ENCODE measurements around the gene POLG. TPM values are rescaled to one million over a fixed set of nuclear protein-coding genes. Genes with fewer than 3 reads are reported as not detected.
A peak's percentile ranks its signal among the peaks of the same experiment; 100 is the strongest.

Gene POLG
- total and polyA plus RNA-seq, 4 donors = 36.7 to 84.9 (median 45.3) TPM

DNA sequence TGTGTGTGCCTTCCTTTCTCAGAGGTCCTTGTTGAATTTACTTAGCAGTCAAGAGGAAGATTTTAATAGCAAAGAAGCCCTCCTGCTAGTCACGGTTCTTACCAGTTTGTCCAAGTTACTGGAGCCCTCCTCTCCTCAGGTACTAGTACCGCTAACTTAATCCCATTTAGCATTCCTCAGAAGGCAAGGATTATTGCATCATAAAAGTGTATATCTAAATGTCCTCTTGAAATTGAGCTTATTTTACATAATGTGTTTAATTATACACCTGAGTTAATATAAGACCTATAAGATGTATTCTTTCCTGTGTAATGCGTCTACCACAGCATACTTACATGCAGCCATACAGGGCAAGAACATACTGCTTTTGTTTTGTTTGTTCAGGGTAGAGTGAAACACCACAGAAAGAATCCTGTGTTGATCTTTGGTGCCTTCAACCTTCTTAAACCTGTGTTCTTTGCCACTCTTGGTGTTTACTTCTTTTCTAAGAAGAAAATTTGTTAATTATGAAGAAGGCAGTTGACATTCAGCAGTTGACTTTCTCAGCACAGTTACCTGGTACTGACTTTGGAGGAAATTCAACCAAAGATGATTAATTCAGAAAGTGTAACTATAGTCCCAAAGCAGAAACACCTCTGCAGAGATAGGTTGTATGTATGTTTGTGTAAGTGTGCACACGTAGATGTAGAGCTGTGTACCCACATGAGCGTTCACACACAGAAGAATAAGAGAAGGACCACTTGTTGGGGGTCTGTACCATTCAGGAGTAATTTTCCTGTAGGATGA is 33.1 kb downstream of the POLG start:
- H3K4me3 ChIP-seq = no peak overlapping the region
- peaks cover 0 to 21% (median 7%) of the 10 kb centered on the region in 4 donors for H3K36me3 ChIP-seq (ENCODE audit: control insufficient read depth in 4 of 4, insufficient read depth in 4 of 4, low read length in 4 of 4)
- H3K27me3 ChIP-seq (ENCODE audit: control insufficient read depth in 3 of 3, insufficient read depth in 3 of 3, low read length in 2 of 3) = no peaks in the 10 kb centered on the region
- TF ChIP-seq, protein P1, sequence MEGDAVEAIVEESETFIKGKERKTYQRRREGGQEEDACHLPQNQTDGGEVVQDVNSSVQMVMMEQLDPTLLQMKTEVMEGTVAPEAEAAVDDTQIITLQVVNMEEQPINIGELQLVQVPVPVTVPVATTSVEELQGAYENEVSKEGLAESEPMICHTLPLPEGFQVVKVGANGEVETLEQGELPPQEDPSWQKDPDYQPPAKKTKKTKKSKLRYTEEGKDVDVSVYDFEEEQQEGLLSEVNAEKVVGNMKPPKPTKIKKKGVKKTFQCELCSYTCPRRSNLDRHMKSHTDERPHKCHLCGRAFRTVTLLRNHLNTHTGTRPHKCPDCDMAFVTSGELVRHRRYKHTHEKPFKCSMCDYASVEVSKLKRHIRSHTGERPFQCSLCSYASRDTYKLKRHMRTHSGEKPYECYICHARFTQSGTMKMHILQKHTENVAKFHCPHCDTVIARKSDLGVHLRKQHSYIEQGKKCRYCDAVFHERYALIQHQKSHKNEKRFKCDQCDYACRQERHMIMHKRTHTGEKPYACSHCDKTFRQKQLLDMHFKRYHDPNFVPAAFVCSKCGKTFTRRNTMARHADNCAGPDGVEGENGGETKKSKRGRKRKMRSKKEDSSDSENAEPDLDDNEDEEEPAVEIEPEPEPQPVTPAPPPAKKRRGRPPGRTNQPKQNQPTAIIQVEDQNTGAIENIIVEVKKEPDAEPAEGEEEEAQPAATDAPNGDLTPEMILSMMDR (IDR thresholded peaks at IDR 0.05; ENCODE audit: control extremely low read depth, extremely low read depth) = no peak
- H3K9ac ChIP-seq (ENCODE audit: insufficient read depth in 1 of 2, low read length in 2 of 2) = no peak overlapping the region
- 78 to 85% methylated on average over 5 of the region's 5 CpGs for WGBS, 2 donors
- H3K4me1 ChIP-seq (ENCODE audit: control insufficient read depth in 5 of 5, insufficient read depth in 5 of 5, low read length in 5 of 5) = peaks cover 0 to 5% (median 0%) of the 10 kb centered on the region in 5 donors
- H3K9me3 ChIP-seq (ENCODE audit: control insufficient read depth in 4 of 4, insufficient read depth in 3 of 4, low read length in 3 of 4) = no peaks in the 10 kb centered on the region
- DNase-seq = no peak
- ATAC-seq (ENCODE audit: insufficient read depth, low FRiP score) = no peak
- H3K27ac ChIP-seq (ENCODE audit: low read depth in 1 of 2, low read length in 1 of 2) = no peak overlapping the region

DNA sequence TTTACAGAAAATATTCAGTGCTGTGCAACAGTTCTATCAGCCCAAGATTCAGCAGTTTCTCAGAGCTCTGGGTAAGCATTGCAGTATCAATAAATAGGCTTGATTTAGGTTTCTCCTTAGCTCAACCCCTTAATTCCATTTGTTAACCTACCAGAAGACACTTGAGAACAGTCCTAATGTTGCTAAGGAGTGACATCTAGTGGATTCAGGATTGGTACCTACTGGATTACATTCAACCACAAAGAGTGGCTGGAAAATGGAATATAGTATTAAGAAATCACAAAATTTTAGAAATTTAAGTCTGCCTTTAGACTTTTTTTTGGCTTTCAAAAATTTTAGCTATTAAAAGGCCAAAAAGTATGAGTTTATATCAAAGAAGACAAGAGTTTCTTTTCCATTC is 34.7 kb downstream of the POLG start:
- peak in 1 of 3 donors; percentile 36 for DNase-seq
- no peak for ATAC-seq (ENCODE audit: insufficient read depth, low FRiP score)
- TF ChIP-seq, protein P1 (IDR thresholded peaks at IDR 0.05; ENCODE audit: control extremely low read depth, extremely low read depth) = no peak
- Histone ChIP-seq H3K9me3 (ENCODE audit: control insufficient read depth in 4 of 4, insufficient read depth in 3 of 4, low read length in 3 of 4) (no peaks in the 10 kb centered on the region), H3K36me3 (ENCODE audit: control insufficient read depth in 4 of 4, insufficient read depth in 4 of 4, low read length in 4 of 4) (peaks cover 0 to 11% (median 2%) of the 10 kb centered on the region in 4 donors), H3K27ac (ENCODE audit: low read depth in 1 of 2, low read length in 1 of 2) (no peak overlapping the region), H3K27me3 (ENCODE audit: control insufficient read depth in 3 of 3, insufficient read depth in 3 of 3, low read length in 2 of 3) (no peaks in the 10 kb centered on the region), H3K9ac (ENCODE audit: insufficient read depth in 1 of 2, low read length in 2 of 2) (no peak overlapping the region), H3K4me3 (no peak overlapping the region), H3K4me1 (ENCODE audit: control insufficient read depth in 5 of 5, insufficient read depth in 5 of 5, low read length in 5 of 5) (no peaks in the 10 kb centered on the region)

DNA sequence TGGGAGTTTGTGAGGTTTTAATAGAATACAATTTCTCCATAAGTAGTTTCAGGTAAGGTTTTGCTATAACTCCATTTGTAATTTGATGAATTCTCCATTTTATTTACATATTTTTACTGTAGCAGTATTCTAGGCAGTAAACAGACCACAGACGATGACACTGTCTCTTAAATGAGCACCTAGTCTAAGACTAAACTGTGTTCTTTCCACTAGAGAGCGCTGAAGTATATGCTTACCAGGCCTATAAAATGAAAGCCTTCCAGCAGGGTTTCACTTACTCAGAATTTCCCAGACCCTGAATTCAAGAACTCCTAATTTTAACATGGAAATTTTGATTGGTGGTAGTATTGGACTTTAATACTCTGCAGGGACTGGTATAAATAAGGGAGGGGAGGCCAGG is 41.6 kb downstream of the POLG start:
- no peak for ATAC-seq (ENCODE audit: insufficient read depth, low FRiP score)
- TF ChIP-seq, protein P1 (IDR thresholded peaks at IDR 0.05; ENCODE audit: control extremely low read depth, extremely low read depth) = no peak
- H3K4me1 ChIP-seq (ENCODE audit: control insufficient read depth in 5 of 5, insufficient read depth in 5 of 5, low read length in 5 of 5) = no peaks in the 10 kb centered on the region
- no peak for DNase-seq
- H3K9ac ChIP-seq (ENCODE audit: insufficient read depth in 1 of 2, low read length in 2 of 2) = no peak overlapping the region
- H3K36me3 ChIP-seq (ENCODE audit: control insufficient read depth in 4 of 4, insufficient read depth in 4 of 4, low read length in 4 of 4) = peaks cover 0 to 7% (median 0%) of the 10 kb centered on the region in 4 donors
- no peak overlapping the region for H3K27ac ChIP-seq (ENCODE audit: low read depth in 1 of 2, low read length in 1 of 2)
- no peak overlapping the region for H3K4me3 ChIP-seq
- H3K9me3 ChIP-seq (ENCODE audit: control insufficient read depth in 4 of 4, insufficient read depth in 3 of 4, low read length in 3 of 4) = no peaks in the 10 kb centered on the region
- WGBS, 2 donors = 94 to 97% methylated on average over 2 of the region's 2 CpGs
- no peaks in the 10 kb centered on the region for H3K27me3 ChIP-seq (ENCODE audit: control insufficient read depth in 3 of 3, insufficient read depth in 3 of 3, low read length in 2 of 3)
